Nephron progenitor cell (in vitro differentiated cells): ENCODE measurements around the gene DPAGT1.

Source experiments
- DNase-seq: peaks from one replicate; pipeline ENCODE4 v3.0.0; 2021
- H3K27ac Mint-ChIP-seq: 2 replicates; pipeline ENCODE4 v1.8.0; 2021; ENCODE audit warnings: mild to moderate bottlenecking, moderate library complexity, mixed read lengths
- H3K27me3 Mint-ChIP-seq: 2 replicates; pipeline ENCODE4 v1.8.0; 2021; ENCODE audit warnings: mild to moderate bottlenecking, low read depth, mixed read lengths; ENCODE audit not compliant: poor library complexity
- H3K36me3 Mint-ChIP-seq: 2 replicates; pipeline ENCODE4 v1.8.0; 2021; ENCODE audit warnings: low read depth, mixed read lengths
- H3K4me1 Mint-ChIP-seq: 2 replicates; pipeline ENCODE4 v1.8.0; 2021; ENCODE audit warnings: mixed read lengths
- H3K4me3 Mint-ChIP-seq: 2 replicates; pipeline ENCODE4 v1.8.0; 2021; ENCODE audit warnings: mild to moderate bottlenecking, moderate library complexity, mixed read lengths
- H3K9me3 Mint-ChIP-seq: 2 replicates; pipeline ENCODE4 v1.8.0; 2021; ENCODE audit warnings: mild to moderate bottlenecking, moderate library complexity, mixed read lengths
- TF ChIP-seq, protein P1 (sequence below): fragments of 200-600 bp; sonication (generic); IDR thresholded peaks from 2 replicates; pipeline ENCODE4 v1.5.0; 2021; ENCODE audit warnings: antibody characterized with exemption

DPAGT1 gene

DNA sequence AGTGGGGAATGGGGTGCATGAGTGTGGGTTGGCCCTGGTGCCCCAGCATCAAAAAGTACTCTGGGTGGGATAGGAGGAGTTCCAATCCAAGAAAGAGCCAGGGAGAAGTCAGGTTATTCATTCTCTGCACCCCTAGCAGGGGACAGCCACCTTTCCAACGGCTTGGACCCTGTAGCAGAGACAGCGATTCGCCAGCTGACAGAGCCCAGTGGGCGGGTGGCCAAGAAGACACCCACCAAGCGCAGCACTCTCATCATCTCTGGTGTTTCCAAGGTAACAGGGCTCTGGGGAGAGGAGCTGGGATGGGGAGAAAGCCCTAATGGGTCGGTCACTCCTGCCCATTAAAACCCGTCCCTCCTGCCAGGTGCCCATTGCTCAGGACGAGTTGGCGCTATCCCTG is 12.1 kb upstream of the DPAGT1 start:
- no peak overlapping the region for H3K4me3 Mint-ChIP-seq
- H3K27ac Mint-ChIP-seq = no peak overlapping the region
- no peaks in the 10 kb centered on the region for H3K9me3 Mint-ChIP-seq
- TF ChIP-seq, protein P1, sequence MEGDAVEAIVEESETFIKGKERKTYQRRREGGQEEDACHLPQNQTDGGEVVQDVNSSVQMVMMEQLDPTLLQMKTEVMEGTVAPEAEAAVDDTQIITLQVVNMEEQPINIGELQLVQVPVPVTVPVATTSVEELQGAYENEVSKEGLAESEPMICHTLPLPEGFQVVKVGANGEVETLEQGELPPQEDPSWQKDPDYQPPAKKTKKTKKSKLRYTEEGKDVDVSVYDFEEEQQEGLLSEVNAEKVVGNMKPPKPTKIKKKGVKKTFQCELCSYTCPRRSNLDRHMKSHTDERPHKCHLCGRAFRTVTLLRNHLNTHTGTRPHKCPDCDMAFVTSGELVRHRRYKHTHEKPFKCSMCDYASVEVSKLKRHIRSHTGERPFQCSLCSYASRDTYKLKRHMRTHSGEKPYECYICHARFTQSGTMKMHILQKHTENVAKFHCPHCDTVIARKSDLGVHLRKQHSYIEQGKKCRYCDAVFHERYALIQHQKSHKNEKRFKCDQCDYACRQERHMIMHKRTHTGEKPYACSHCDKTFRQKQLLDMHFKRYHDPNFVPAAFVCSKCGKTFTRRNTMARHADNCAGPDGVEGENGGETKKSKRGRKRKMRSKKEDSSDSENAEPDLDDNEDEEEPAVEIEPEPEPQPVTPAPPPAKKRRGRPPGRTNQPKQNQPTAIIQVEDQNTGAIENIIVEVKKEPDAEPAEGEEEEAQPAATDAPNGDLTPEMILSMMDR = no peak
- peaks cover 22% of the 10 kb centered on the region for H3K4me1 Mint-ChIP-seq
- peaks cover 19% of the 10 kb centered on the region for H3K36me3 Mint-ChIP-seq
- no peak for DNase-seq
- H3K27me3 Mint-ChIP-seq = peaks cover 10% of the 10 kb centered on the region

DNA sequence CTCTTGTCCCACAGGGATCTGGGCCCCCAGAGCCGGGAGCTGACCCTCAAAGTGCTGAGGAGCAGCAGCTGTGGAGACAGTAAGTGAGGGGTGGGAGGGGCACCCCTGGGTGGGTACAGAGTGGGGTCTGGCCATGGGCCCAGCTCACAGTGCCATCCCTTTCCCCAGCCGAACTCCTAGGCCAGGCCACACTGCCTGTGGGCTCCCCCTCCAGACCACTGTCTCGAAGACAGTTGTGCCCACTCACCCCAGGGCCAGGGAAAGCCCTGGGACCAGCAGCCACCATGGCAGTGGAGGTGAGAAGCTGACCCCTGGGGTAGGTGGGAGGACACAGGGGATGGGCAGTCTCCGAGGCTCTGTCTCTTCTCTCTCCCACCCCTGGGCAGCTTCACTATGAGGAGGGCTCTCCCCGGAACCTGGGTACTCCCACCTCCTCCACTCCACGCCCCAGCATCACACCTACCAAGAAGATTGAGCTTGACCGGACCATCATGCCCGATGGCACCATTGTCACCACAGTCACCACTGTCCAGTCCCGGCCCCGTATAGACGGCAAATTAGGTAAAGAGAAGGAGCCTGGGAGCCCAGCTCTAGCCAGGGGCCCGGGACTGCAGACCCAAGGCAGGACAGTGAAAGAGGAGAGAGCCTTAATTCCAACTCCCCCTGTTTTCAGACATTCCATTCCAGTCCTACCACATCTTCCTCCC is 10.8 kb upstream of the DPAGT1 start:
- H3K4me3 Mint-ChIP-seq = no peak overlapping the region
- H3K4me1 Mint-ChIP-seq = peaks cover 28% of the 10 kb centered on the region
- TF ChIP-seq, protein P1 = no peak
- no peaks in the 10 kb centered on the region for H3K9me3 Mint-ChIP-seq
- no peak overlapping the region for H3K27ac Mint-ChIP-seq
- peaks cover 16% of the 10 kb centered on the region for H3K27me3 Mint-ChIP-seq
- peaks cover 19% of the 10 kb centered on the region for H3K36me3 Mint-ChIP-seq
- no peak for DNase-seq

DNA sequence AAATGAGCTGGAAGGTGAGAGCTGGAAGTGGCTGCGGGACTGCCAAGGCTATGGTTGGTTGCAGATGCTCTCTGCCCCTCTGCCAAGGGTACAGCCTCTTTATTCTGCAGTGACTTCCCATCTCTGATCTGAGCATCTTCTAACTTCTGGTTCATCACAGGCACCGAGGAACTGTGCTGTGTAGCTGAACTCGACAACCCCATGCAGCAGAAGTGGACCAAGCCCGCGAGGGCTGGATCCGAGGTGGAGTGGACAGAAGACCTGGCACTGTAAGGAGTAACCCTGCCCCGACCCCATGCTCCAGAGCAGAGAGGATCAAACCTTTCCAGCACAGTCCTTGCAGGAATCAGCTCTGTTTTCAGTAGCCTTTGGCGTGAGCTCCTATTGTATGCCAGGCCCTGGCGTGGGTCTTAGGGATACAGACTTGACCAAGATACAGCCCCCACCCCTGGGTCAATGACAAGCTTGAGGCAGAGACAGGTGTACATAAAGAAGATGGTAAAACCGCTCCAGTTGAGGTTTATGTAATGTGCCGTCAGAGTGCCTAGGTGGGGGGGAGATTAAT is 9.8 kb upstream of the DPAGT1 start:
- H3K36me3 Mint-ChIP-seq = peaks cover 14% of the 10 kb centered on the region
- TF ChIP-seq, protein P1 = no peak
- H3K27me3 Mint-ChIP-seq = peaks cover 16% of the 10 kb centered on the region
- H3K4me1 Mint-ChIP-seq = peaks cover 35% of the 10 kb centered on the region
- no peak overlapping the region for H3K4me3 Mint-ChIP-seq
- H3K9me3 Mint-ChIP-seq = no peaks in the 10 kb centered on the region
- no peak overlapping the region for H3K27ac Mint-ChIP-seq
- DNase-seq = no peak

DNA sequence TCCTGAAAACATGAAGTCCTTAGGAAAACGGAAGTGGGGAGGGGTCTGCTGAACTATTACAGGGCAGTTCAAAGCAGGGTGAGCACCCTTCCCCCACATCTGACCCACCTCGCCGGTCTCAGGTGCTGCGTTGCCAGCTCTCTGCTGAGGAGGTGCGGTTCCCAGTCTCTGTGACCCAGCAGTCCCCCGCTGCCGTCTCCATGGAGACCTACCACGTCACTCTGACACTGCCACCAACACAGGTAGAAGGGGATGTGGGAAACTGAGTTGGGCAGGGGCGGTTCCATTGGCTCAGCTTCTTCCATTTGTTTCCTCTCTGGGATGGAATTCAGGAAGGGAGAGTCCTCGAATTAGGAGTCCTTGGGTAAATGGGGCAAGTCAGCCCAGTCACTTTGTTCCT is 8.8 kb upstream of the DPAGT1 start:
- Mint-ChIP-seq H3K4me1 (peaks cover 40% of the 10 kb centered on the region), H3K36me3 (peaks cover 13% of the 10 kb centered on the region), H3K9me3 (no peaks in the 10 kb centered on the region), H3K27me3 (peaks cover 16% of the 10 kb centered on the region), H3K27ac (no peak overlapping the region), H3K4me3 (no peak overlapping the region)
- TF ChIP-seq, protein P1 = no peak
- DNase-seq = no peak

DNA sequence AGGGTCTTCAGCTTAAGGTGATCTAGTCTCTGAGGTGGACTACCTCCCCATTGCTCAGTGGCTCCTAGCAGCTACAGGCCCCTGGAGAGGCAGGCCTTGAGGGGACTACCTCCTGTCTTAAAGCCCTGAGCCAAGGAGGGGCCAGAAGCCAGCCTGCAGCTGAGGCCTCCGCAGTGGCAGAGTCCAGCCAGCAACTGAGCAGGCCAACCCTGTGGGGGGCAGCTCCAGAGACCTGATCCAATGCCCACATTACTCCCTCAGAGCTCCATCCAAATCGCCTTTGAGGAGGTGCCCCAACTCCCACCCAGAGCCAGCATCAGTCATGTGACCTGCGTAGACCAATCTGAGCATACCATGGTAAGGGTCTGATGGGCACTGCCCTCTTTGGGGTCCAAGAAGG is 8.2 kb upstream of the DPAGT1 start:
- H3K36me3 Mint-ChIP-seq = peaks cover 9% of the 10 kb centered on the region
- H3K9me3 Mint-ChIP-seq = no peaks in the 10 kb centered on the region
- TF ChIP-seq, protein P1 = no peak
- H3K4me1 Mint-ChIP-seq = peaks cover 42% of the 10 kb centered on the region
- no peak for DNase-seq
- peaks cover 19% of the 10 kb centered on the region for H3K27me3 Mint-ChIP-seq
- H3K4me3 Mint-ChIP-seq = peak overlapping the region; percentile 80
- no peak overlapping the region for H3K27ac Mint-ChIP-seq

DNA sequence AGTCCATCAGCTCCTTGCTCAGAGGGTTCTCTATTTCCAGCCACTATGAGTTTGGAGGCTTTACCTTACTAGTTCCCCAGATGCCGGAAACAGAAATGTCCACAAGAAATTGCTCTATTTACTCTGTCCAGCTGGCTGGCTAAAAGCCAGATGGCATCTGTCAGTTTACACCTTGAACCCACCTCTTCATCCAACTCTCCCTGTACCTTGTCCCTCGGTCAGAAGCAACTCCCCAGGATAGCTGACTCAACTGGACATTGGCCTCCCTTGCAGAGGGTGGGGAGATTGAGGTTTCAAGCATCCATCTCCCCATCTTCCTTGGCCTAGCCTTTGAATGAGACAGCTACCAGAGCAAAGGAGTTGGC is 7.2 kb upstream of the DPAGT1 start:
- Mint-ChIP-seq H3K4me1 (peaks cover 52% of the 10 kb centered on the region), H3K27me3 (peaks cover 19% of the 10 kb centered on the region), H3K27ac (no peak overlapping the region), H3K36me3 (peaks cover 9% of the 10 kb centered on the region), H3K9me3 (no peaks in the 10 kb centered on the region), H3K4me3 (peak overlapping the region; percentile 80)
- no peak for DNase-seq
- TF ChIP-seq, protein P1 = no peak
